Astrocyte (in vitro differentiated cells and primary cell): ENCODE measurements around the gene PAK2.
"Not testable (repeated sequence)": the region's sequence is repeated elsewhere in the genome, so short reads cannot be mapped to it uniquely, and the experiment has no call there.

Source experiments
- EZH2 ChIP-seq: IDR thresholded peaks from 2 replicates; pipeline ENCODE4 v1.6.1; 2012; ENCODE audit warnings: mild to moderate bottlenecking, low read length, inconsistent platforms; ENCODE audit not compliant: insufficient read depth
- TF ChIP-seq, protein P1 (sequence below): IDR thresholded peaks from 2 replicates; pipeline ENCODE4 v1.5.1; 2011; ENCODE audit warnings: low read depth, mild to moderate bottlenecking, inconsistent platforms, low read length, moderate library complexity; ENCODE audit not compliant: insufficient read depth

DNA sequence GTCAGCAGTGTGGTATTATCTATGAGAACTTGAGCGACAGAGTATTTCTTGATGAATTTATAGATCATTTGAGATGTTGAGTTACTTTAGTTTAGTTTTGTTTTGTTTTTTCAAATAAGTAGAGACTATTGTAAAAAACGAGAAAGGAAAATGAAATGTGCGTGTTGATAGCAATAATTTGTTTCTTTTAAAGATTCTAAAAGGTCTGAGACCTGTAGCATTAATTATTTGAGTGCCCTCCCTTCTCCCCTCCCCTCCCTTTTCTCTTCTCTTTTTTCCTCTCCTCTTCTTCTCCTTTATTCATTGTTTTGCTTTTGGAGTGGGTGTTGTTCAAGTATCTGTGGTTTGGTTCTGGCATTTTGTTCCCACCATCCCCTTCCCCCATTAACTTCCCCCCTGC lies 90.0 kb downstream of the PAK2 start:
- TF ChIP-seq, protein P1, sequence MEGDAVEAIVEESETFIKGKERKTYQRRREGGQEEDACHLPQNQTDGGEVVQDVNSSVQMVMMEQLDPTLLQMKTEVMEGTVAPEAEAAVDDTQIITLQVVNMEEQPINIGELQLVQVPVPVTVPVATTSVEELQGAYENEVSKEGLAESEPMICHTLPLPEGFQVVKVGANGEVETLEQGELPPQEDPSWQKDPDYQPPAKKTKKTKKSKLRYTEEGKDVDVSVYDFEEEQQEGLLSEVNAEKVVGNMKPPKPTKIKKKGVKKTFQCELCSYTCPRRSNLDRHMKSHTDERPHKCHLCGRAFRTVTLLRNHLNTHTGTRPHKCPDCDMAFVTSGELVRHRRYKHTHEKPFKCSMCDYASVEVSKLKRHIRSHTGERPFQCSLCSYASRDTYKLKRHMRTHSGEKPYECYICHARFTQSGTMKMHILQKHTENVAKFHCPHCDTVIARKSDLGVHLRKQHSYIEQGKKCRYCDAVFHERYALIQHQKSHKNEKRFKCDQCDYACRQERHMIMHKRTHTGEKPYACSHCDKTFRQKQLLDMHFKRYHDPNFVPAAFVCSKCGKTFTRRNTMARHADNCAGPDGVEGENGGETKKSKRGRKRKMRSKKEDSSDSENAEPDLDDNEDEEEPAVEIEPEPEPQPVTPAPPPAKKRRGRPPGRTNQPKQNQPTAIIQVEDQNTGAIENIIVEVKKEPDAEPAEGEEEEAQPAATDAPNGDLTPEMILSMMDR: not testable (repeated sequence)
- not testable (repeated sequence) for TF ChIP-seq EZH2
